Occipital lobe (tissue), 2 donors: ENCODE data around the gene ANGPT4. TPM values are rescaled to one million over a fixed set of nuclear protein-coding genes. Genes with fewer than 3 reads are reported as not detected.
"Not testable (repeated sequence)": the region's sequence is repeated elsewhere in the genome, so short reads cannot be mapped to it uniquely, and the experiment has no call there.

Experiments
- DNase-seq: peaks from one replicate; lab custom pipeline; 2025; lab: John Stamatoyannopoulos, UW
- total RNA-seq: library from RNA; depleted of rRNA; stranded (reverse); fragments of >200 nt; gene quantifications from one replicate; pipeline ENCODE4 v1.2.3, GENCODE V29; 2014

Gene ANGPT4
- total RNA-seq, 1 donor from 2014 or later = not detected

DNA sequence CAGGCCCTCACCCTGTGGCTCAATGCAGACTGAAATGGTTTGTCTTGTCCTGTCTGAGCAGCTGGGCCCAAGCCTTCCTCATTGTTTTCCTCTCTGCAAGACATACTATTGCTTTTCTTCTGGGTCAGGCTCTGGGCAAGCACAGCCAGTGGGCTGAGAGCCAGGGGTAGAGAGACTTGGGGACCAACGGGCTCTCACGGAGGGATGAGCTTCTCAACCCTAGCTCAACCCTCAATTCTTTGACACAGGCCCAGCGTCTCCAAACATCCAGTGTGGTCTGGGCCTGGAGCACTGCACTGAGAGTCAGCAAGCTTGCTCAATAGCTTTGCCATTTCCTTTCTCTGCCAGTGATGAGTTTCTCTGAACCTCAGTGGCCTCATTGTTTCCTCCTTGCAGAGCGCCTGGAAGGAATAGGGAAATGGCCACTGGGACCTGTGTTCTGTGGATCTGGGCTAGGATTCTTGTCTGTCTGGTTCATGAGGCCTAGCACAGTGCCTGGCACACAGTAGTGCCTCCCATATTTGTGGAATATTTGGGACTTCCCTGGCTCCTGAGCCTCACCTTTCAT lies 9.3 kb downstream of the ANGPT4 start:
- DNase-seq = no peak

- no peak for DNase-seq
These were observed 10.1 kb downstream of the ANGPT4 start for GRCh38 chr20:906001-906520.

DNA sequence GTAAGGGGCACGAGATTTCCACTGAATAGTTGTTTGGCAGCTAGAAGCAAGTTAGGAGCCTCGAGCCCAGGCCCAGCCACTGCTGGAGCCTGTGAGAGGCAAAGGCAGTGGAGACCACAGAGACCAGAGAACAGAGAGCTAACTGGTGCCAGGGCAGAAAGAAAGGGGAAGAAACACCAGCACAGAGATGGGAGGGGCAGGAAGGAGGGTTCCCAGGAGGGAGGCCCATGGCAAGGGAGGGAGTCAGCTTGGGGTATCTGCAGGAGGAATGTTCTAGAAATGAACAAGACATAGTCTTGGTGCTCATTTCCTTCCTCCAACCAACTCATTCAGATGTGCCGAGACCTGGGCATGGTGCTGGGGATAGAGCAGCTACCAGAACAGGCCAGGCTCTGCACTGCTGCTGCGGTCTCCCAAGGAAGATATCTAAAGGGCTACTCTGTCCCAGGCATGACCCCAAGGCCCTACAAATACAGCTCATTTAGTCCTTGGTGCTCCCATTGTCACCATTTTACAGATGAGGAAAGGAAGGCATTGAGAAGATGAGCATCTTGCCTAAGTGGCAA lies 10.7 kb downstream of the ANGPT4 start:
- DNase-seq = no peak

- DNase-seq = no peak
These were observed 12.0 kb downstream of the ANGPT4 start for GRCh38 chr20:904039-904545.

DNA sequence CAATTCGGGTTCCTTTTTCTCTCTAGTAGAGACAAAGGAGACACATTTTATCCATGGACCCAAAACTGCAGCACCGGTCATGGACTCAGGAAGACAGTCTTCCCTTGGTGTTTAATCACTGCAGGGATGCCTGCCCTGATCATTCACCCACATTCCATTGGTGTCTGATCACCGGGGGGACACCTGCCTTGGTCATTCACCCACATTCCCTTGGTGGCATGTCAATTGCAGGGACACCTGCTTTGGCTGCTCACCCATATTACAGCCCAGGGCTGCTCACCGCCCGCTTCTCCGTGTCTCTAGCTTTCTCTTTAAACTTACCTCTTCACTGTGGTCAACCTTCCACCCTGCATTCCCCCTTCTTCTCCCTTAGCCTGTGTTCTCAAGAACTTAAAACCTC lies 18.7 kb downstream of the ANGPT4 start:
- not testable (repeated sequence) for DNase-seq

DNA sequence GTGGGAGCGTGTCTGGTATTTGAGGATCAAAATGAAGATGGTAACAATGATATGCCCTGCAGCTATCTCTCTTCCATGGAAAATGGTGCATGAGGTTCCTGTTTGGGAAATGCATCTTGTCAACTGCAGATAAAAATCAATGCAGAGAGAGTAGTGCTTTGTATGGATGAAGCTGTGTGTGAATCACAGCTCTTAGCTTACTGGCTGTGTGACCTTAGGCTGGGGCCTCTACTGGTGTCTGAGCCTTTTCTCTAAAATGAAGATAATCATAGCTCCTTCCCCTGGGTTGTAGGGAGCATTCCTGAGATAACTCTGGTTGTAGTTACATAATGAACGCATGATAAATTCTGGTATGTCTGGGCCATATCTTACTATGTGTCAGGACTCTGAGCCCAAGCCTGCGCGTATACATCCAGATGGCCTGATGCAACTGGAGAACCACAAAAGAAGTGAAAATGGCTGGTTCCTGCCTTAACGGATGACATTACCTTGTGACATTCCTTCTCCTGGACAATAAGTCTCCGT lies 19.6 kb downstream of the ANGPT4 start:
- no peak for DNase-seq

DNA sequence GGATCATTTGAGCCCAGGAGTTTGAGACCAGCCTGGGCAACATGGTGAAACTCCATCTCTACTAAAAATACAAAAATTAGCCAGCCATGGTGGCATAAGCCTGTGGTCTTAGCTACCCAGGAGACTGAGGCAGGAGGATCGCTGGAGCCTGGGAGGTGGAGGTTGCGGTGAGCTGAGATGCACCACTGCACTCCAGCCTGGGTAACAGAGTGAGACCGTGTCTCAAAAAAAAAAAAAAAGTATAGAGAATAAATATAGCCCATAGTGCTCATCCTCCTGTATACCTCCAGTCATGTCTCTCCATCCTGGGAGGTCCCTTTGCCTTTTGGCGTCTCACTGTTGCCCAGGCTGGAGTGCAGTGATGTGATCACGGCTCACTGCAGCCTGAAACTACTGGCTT lies 23.8 kb downstream of the ANGPT4 start:
- not testable (repeated sequence) for DNase-seq

- DNase-seq = no peak
These were observed 24.4 kb downstream of the ANGPT4 start for GRCh38 chr20:891706-892080.

GRCh38 chr20:891058-891705 lies 25.0 kb downstream of the ANGPT4 start:
- DNase-seq = peak; percentile 15

DNA sequence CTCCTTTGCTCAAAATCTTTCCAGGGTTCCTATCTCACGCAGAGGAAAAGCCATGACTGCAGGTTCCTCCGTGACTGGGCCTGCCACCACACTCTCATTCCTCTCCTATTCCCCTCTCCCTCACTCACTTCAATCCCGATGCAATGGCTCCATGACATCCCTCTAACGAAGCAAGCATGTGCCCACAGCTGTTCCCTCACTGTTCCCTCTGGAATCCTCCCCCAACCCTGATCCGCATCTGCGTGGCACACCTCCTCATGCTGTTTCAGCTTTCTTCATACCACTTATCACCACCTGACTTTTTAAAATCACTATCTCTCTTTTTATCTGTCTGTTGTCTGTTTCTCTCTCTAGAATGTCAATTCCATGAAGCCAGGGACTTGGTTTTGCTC lies 25.5 kb downstream of the ANGPT4 start:
- DNase-seq = no peak

GRCh38 chr20:889932-890463 lies 26.1 kb downstream of the ANGPT4 start:
- DNase-seq = no peak

- no peak for DNase-seq
These were observed 27.0 kb downstream of the ANGPT4 start for GRCh38 chr20:889106-889505.

DNA sequence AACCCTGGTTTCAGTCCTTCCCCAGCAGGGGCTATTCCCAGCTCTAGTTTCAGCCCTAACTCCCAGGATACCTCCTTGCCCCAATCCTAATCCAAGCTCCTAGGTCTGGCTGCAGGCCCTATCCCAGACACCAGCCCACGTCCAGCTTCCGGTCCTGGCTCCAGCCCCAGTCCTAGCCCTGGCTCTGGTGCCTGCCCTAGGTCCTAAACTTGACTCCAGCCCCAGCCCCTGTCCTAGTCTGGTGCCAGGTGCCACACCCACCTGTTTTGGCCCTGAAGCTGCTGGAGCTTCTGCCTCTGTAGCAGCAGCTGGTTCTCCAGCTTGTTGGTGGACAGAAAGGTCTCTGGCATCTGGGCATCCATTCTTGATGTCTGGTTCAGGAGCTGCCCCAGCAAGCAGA lies 28.1 kb downstream of the ANGPT4 start:
- DNase-seq = no peak

GRCh38 chr20:887137-887536 lies 29.0 kb downstream of the ANGPT4 start:
- no peak for DNase-seq

- peak; percentile 30 for DNase-seq
These were observed 30.9 kb downstream of the ANGPT4 start for GRCh38 chr20:884983-885952.

GRCh38 chr20:881783-882144 lies 34.4 kb downstream of the ANGPT4 start:
- no peak for DNase-seq

DNA sequence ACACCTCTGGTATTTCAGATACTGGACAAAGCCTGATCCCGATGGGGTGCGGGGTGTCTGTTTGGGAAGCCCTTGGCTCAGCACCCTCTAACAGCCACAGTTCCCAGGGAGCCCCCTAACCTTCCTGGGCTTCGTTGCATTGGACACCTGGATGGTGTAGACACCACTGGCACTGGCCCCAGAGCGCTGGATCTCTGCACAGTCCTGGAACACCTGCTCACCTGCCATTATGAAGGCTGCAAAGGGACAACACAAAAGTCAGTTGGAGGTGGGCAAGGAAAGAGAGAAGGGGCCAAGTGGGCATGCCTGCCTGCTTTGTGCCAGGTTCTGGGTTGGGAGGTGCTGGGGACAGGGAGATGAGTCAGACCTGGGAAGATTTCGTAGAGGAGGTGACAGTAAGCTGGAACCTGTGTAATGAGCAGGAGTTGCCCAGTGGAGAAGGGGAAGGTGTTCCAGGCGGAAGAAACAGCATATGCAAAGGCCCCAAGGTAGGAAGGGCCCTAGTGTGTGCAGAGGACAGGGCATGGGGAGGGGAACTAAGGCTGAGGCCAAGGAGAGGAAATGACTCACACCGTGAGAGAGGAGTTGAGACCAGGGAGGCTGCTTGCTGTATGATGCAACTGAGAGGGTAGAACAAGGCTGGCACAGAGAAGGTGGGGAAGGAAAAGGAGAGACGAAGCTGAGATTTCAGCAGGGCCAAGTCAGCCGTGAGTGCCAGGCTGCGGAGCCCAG lies 34.9 kb downstream of the ANGPT4 start:
- DNase-seq = no peak

- DNase-seq = no peak
These were observed 36.5 kb downstream of the ANGPT4 start for GRCh38 chr20:879626-880025.

GRCh38 chr20:878511-879307 lies 37.4 kb downstream of the ANGPT4 start:
- DNase-seq = no peak

- no peak for DNase-seq
These were observed 38.3 kb downstream of the ANGPT4 start for GRCh38 chr20:877814-878213.
